Suprapubic skin (tissue), 3 donors: Measurements from ENCODE around the gene GGACT.

ENCODE experiments used
- EP300 ChIP-seq: sonication (generic); formaldehyde crosslinking; IDR thresholded peaks from one replicate; pipeline ENCODE4 v1.6.1; 2017; ENCODE audit warnings: antibody characterized with exemption
- POLR2A ChIP-seq, 2 donors: fragments of 450-650 bp; IDR thresholded peaks; one replicate each; pipeline ENCODE4 v1.6.1; 2017; ENCODE audit warnings: antibody characterized with exemption in 2 of 2, mild to moderate bottlenecking in 2 of 2, moderate library complexity in 2 of 2
- TF ChIP-seq, protein P1 (sequence below), 2 donors: fragments of 200-600 bp in 1 of 2; fragments of 450-650 bp in 1 of 2; sonication (generic) in 1 of 2; IDR thresholded peaks; one replicate each; pipeline ENCODE4 v1.5.1; 2016 to 2019; ENCODE audit warnings: antibody characterized with exemption in 2 of 2, mild to moderate bottlenecking in 1 of 2, moderate library complexity in 1 of 2

DNA sequence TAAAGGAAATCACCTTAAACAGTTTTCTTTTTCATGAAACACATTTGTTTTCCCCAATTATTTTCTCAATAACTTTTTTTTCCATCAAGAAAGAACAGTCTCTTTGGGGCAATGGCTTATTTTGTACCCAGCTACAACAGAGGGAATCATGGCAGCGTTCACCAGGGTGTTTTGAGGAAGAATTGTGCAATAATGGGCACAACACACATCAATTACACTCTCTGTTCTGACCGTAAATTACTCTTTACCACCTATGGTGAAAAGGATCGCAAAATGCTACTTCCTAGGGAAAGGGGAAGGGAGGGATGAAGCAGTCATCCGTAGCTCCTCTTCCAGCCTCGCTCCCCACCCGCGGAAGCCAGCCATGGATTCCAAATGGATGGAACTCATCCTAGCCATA lies 47.4 kb upstream of the GGACT start:
- TF ChIP-seq POLR2A (IDR thresholded peaks at IDR 0.05): no peak
- no peak for TF ChIP-seq EP300
- TF ChIP-seq, protein P1, sequence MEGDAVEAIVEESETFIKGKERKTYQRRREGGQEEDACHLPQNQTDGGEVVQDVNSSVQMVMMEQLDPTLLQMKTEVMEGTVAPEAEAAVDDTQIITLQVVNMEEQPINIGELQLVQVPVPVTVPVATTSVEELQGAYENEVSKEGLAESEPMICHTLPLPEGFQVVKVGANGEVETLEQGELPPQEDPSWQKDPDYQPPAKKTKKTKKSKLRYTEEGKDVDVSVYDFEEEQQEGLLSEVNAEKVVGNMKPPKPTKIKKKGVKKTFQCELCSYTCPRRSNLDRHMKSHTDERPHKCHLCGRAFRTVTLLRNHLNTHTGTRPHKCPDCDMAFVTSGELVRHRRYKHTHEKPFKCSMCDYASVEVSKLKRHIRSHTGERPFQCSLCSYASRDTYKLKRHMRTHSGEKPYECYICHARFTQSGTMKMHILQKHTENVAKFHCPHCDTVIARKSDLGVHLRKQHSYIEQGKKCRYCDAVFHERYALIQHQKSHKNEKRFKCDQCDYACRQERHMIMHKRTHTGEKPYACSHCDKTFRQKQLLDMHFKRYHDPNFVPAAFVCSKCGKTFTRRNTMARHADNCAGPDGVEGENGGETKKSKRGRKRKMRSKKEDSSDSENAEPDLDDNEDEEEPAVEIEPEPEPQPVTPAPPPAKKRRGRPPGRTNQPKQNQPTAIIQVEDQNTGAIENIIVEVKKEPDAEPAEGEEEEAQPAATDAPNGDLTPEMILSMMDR (IDR thresholded peaks at IDR 0.05): no peak
